Left ventricle myocardium inferior (tissue), 1 donor: ENCODE results near the gene MMD2. TPM values are rescaled to one million over a fixed set of nuclear protein-coding genes. Genes with fewer than 3 reads are reported as not detected.

Experiments used
- DNase-seq: peaks from one replicate; pipeline ENCODE4 v3.0.0-alpha.2; 2020
- H3K27ac ChIP-seq: fragments of 200-600 bp; replicated peaks from 2 replicates; pipeline ENCODE4 v1.8.0; 2021
- H3K27me3 ChIP-seq: fragments of 200-600 bp; 2 replicates; pipeline ENCODE4 v1.8.0; 2021; ENCODE audit warnings: low read depth
- H3K36me3 ChIP-seq: fragments of 200-600 bp; 2 replicates; pipeline ENCODE4 v1.8.0; 2021
- H3K4me1 ChIP-seq: fragments of 200-600 bp; 2 replicates; pipeline ENCODE4 v1.8.0; 2021
- H3K4me3 ChIP-seq: fragments of 200-600 bp; 2 replicates; pipeline ENCODE4 v1.8.0; 2021; ENCODE audit warnings: mild to moderate bottlenecking, moderate library complexity
- H3K9me3 ChIP-seq: fragments of 200-600 bp; replicated peaks from 2 replicates; pipeline ENCODE4 v1.8.0; 2021
- CTCF ChIP-seq: fragments of 200-600 bp; IDR thresholded peaks from 2 replicates; pipeline ENCODE4 v1.8.0; 2021; ENCODE audit warnings: antibody characterized with exemption, mild to moderate bottlenecking, borderline replicate concordance
- intact Hi-C: fragments of 100-400 bp; cut with micrococcal nuclease; formaldehyde crosslinking; loops from one replicate; pipeline ENCODE4 v1.11.0; 2022
- total RNA-seq: library from RNA; stranded (reverse); fragmentation: NEBNext Ultra II Directional; extraction: Animal tissue kit (Norgen Biotek cat#: 25700); gene quantifications from one replicate; pipeline ENCODE4 v1.2.1, GENCODE V29; 2021
- donor health status: DM: no; HTN: yes; CAD: no; lungs with severe emphysema.

MMD2 gene
- total RNA-seq, 1 donor from 2014 or later = not detected

GRCh38 chr7:4878336-4879335 lies 80.4 kb downstream of the MMD2 start:
- no peak for TF ChIP-seq CTCF
- Histone ChIP-seq H3K36me3 (peaks cover 23% of the 10 kb centered on the region), H3K27ac (no peak overlapping the region), H3K9me3 (no peaks in the 10 kb centered on the region), H3K27me3 (peaks cover 15% of the 10 kb centered on the region), H3K4me3 (peak overlapping the region; percentile 52), H3K4me1 (peaks cover 46% of the 10 kb centered on the region)
- intact Hi-C loops = no loop called here
- no peak for DNase-seq

DNA sequence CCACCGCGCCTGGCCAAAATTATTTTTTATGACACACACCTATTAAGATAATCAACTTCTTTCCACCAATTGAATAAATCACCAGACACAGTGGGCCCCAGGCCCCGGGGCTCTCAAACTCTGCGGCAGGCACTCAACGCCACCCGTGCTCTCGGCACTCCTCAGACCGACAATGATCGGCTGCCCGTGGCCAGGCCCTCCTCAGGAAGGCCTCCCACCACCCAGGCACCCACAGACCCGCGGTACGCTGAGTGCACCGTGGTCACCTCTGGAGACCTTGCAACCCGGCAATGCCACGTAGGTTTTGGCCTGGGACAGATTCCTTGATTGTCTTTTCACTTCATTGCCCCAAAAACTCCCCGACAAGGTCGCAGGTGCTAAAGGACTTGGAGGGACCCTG lies 82.4 kb downstream of the MMD2 start:
- no peak for DNase-seq
- Histone ChIP-seq H3K36me3 (peaks cover 23% of the 10 kb centered on the region), H3K27me3 (peaks cover 13% of the 10 kb centered on the region), H3K27ac (no peak overlapping the region), H3K4me1 (peaks cover 42% of the 10 kb centered on the region), H3K4me3 (no peak overlapping the region), H3K9me3 (no peaks in the 10 kb centered on the region)
- intact Hi-C loops = no loop called here
- TF ChIP-seq CTCF = no peak

- Histone ChIP-seq H3K4me3 (no peak overlapping the region), H3K27me3 (peaks cover 17% of the 10 kb centered on the region), H3K36me3 (peaks cover 23% of the 10 kb centered on the region), H3K9me3 (no peaks in the 10 kb centered on the region), H3K27ac (no peak overlapping the region), H3K4me1 (peaks cover 38% of the 10 kb centered on the region)
- no peak for TF ChIP-seq CTCF
- intact Hi-C loops = no loop called here
- DNase-seq = no peak
Observed at GRCh38 chr7:4875391-4875790, 83.6 kb downstream of the MMD2 start.

GRCh38 chr7:4873071-4873944 lies 85.7 kb downstream of the MMD2 start:
- H3K9me3 ChIP-seq = peaks cover 6% of the 10 kb centered on the region
- TF ChIP-seq CTCF = no peak
- DNase-seq = no peak
- peaks cover 17% of the 10 kb centered on the region for H3K27me3 ChIP-seq
- no peak overlapping the region for H3K4me3 ChIP-seq
- intact Hi-C loops = no loop called here
- peaks cover 22% of the 10 kb centered on the region for H3K4me1 ChIP-seq
- H3K36me3 ChIP-seq = peaks cover 23% of the 10 kb centered on the region
- H3K27ac ChIP-seq = no peak overlapping the region

- intact Hi-C loops = no loop called here
- no peak for DNase-seq
Observed at GRCh38 chr7:4871930-4872675, 86.9 kb downstream of the MMD2 start.

More at GRCh38 chr7:4871930-4872675, 86.9 kb downstream of the MMD2 start:
- Histone ChIP-seq H3K4me3 (no peak overlapping the region), H3K36me3 (peaks cover 13% of the 10 kb centered on the region), H3K4me1 (peaks cover 22% of the 10 kb centered on the region), H3K9me3 (peaks cover 9% of the 10 kb centered on the region), H3K27ac (no peak overlapping the region), H3K27me3 (peaks cover 13% of the 10 kb centered on the region)
- TF ChIP-seq CTCF = no peak
